ENCODE results near the gene ABR.

Gene ABR

GRCh38 chr17:1005361-1005946, 174.3 kb downstream of the ABR start:
- no peaks in the 10 kb centered on the region for H3K4me1 ChIP-seq (ENCODE audit: low read length)
- no peak for TF ChIP-seq CTCF (IDR thresholded peaks at IDR 0.05; ENCODE audit: low read length)
- no peak for TF ChIP-seq EZH2 (optimal IDR thresholded peaks at IDR 0.05; ENCODE audit: low read depth, low read length)
- TF ChIP-seq EZH2phosphoT487 (IDR thresholded peaks at IDR 0.05; ENCODE audit: low read length) = no peak
- H3K9ac ChIP-seq (ENCODE audit: low read length) = no peak overlapping the region
- no peak overlapping the region for H3K4me3 ChIP-seq (ENCODE audit: low read length)
- no peak overlapping the region for H3K27ac ChIP-seq (ENCODE audit: low read length)
- no peaks in the 10 kb centered on the region for H4K20me1 ChIP-seq (ENCODE audit: insufficient read depth, low read length)
- DNase-seq = no peak
- no peaks in the 10 kb centered on the region for H3K9me3 ChIP-seq (replicated peaks; ENCODE audit: insufficient read depth, low read length)
- H3K9me2 ChIP-seq (replicated peaks; ENCODE audit: insufficient read depth, low read length) = no peaks in the 10 kb centered on the region
- H3K79me2 ChIP-seq (ENCODE audit: low read length) = peaks cover 11% of the 10 kb centered on the region; the same call in 1 of the 2 replicates
- no peak overlapping the region for H3K4me2 ChIP-seq (ENCODE audit: low read depth, low read length)
- H2AFZ ChIP-seq (ENCODE audit: low read length) = no peak overlapping the region
- H3K36me3 ChIP-seq (replicated peaks; ENCODE audit: insufficient read depth, low read length) = peaks cover 10% of the 10 kb centered on the region; the same call in 1 of the 2 replicates
- H3F3A ChIP-seq (ENCODE audit: insufficient read depth, low read length) = peaks cover 4% of the 10 kb centered on the region; the same call in 1 of the 2 replicates
- no peaks in the 10 kb centered on the region for H3K27me3 ChIP-seq (replicated peaks; ENCODE audit: insufficient read depth, low read length)

GRCh38 chr17:1004769-1005295, 174.9 kb downstream of the ABR start:
- H3F3A ChIP-seq (ENCODE audit: insufficient read depth, low read length) = peaks cover 4% of the 10 kb centered on the region; the same call in 1 of the 2 replicates
- H3K9ac ChIP-seq (ENCODE audit: low read length) = no peak overlapping the region
- H2AFZ ChIP-seq (ENCODE audit: low read length) = no peak overlapping the region
- H3K4me2 ChIP-seq (ENCODE audit: low read depth, low read length) = no peak overlapping the region
- H3K79me2 ChIP-seq (ENCODE audit: low read length) = peaks cover 11% of the 10 kb centered on the region; the same call in 1 of the 2 replicates
- no peaks in the 10 kb centered on the region for H3K4me1 ChIP-seq (ENCODE audit: low read length)
- DNase-seq = no peak
- no peak for TF ChIP-seq CTCF (IDR thresholded peaks at IDR 0.05; ENCODE audit: low read length)
- TF ChIP-seq EZH2 (optimal IDR thresholded peaks at IDR 0.05; ENCODE audit: low read depth, low read length) = no peak
- no peak for TF ChIP-seq EZH2phosphoT487 (IDR thresholded peaks at IDR 0.05; ENCODE audit: low read length)
- H3K27ac ChIP-seq (ENCODE audit: low read length) = no peak overlapping the region
- no peak overlapping the region for H3K4me3 ChIP-seq (ENCODE audit: low read length)
- no peaks in the 10 kb centered on the region for H3K27me3 ChIP-seq (replicated peaks; ENCODE audit: insufficient read depth, low read length)
- H3K9me2 ChIP-seq (replicated peaks; ENCODE audit: insufficient read depth, low read length) = no peaks in the 10 kb centered on the region
- H3K36me3 ChIP-seq (replicated peaks; ENCODE audit: insufficient read depth, low read length) = peaks cover 11% of the 10 kb centered on the region; the same call in 1 of the 2 replicates
- no peaks in the 10 kb centered on the region for H3K9me3 ChIP-seq (replicated peaks; ENCODE audit: insufficient read depth, low read length)
- H4K20me1 ChIP-seq (ENCODE audit: insufficient read depth, low read length) = no peaks in the 10 kb centered on the region

- no peak for DNase-seq
- Histone ChIP-seq H3F3A (ENCODE audit: insufficient read depth, low read length) (peaks cover 4% of the 10 kb centered on the region), H3K4me3 (ENCODE audit: low read length) (no peak overlapping the region), H3K36me3 (replicated peaks; ENCODE audit: insufficient read depth, low read length) (peaks cover 11% of the 10 kb centered on the region; the same call in 1 of the 2 replicates), H3K27ac (ENCODE audit: low read length) (no peak overlapping the region), H3K79me2 (ENCODE audit: low read length) (peaks cover 16% of the 10 kb centered on the region), H4K20me1 (ENCODE audit: insufficient read depth, low read length) (no peaks in the 10 kb centered on the region), H3K4me2 (ENCODE audit: low read depth, low read length) (no peak overlapping the region), H3K9me3 (replicated peaks; ENCODE audit: insufficient read depth, low read length) (no peaks in the 10 kb centered on the region), H3K9me2 (replicated peaks; ENCODE audit: insufficient read depth, low read length) (no peaks in the 10 kb centered on the region), H3K4me1 (ENCODE audit: low read length) (no peaks in the 10 kb centered on the region), H2AFZ (ENCODE audit: low read length) (no peak overlapping the region), H3K27me3 (replicated peaks; ENCODE audit: insufficient read depth, low read length) (no peaks in the 10 kb centered on the region), H3K9ac (ENCODE audit: low read length) (no peak overlapping the region)
- TF ChIP-seq EZH2 (optimal IDR thresholded peaks at IDR 0.05; ENCODE audit: low read depth, low read length) (no peak), EZH2phosphoT487 (IDR thresholded peaks at IDR 0.05; ENCODE audit: low read length) (no peak), CTCF (IDR thresholded peaks at IDR 0.05; ENCODE audit: low read length) (no peak)
Measured at GRCh38 chr17:1003972-1004768, 175.6 kb downstream of the ABR start.

Data from MM.1S (cell line).